ENCODE results near the gene GRID1. TPM values are rescaled to one million over a fixed set of nuclear protein-coding genes. Genes with fewer than 3 reads are reported as not detected.

GRID1 gene
- total and polyA plus RNA-seq, 9 of the 15 experiments (the other 6 are each of a cell fraction or from before 2014, with no cell fraction given) = 0.01 to 7.2 (median 1.2) TPM

GRCh38 chr10:86020134-86020533 lies 346.5 kb downstream of the GRID1 start (continued):
- TF ChIP-seq REST (IDR thresholded peaks at IDR 0.05; ENCODE audit: borderline replicate concordance) (no peak), REST (CRISPR knock-in tag; IDR thresholded peaks at IDR 0.05; ENCODE audit: low read depth) (no peak), HDAC6 (IDR thresholded peaks at IDR 0.05; ENCODE audit: low read depth, low read length) (no peak), PHTF2 (CRISPR knock-in tag; IDR thresholded peaks at IDR 0.05) (no peak)
